Heart right ventricle (tissue), 16 donors: Measurements from ENCODE around the gene FAM200C. TPM values are rescaled to one million over a fixed set of nuclear protein-coding genes. Genes with fewer than 3 reads are reported as not detected.

Source experiments
- ATAC-seq, 8 donors: fragments of 200-7000 bp; cut with Tn5 transposase; one replicate each; pipeline ENCODE4 v1.9.1; 2020; ENCODE audit warnings: mild to moderate bottlenecking in 8 of 8, moderate library complexity in 8 of 8, moderate number of reproducible peaks in 1 of 8
- DNase-seq, 2 donors: peaks; one replicate each; pipeline ENCODE4 v3.0.0-alpha.2; 2020
- H3K27ac ChIP-seq, 10 donors: fragments of 200-600 bp; sonication (generic) in 2 of 10; one replicate each; pipeline versions ENCODE4 v1.5.0 to v1.8.0; 2020 to 2022; ENCODE audit warnings: mild to moderate bottlenecking in 3 of 10
- H3K27me3 ChIP-seq, 7 donors: fragments of 200-600 bp; one replicate each; pipeline ENCODE4 v1.8.0; 2021 to 2022; ENCODE audit warnings: mild to moderate bottlenecking in 2 of 7
- H3K36me3 ChIP-seq, 9 donors: fragments of 200-600 bp; sonication (generic) in 1 of 9; one replicate each; pipeline versions ENCODE4 v1.5.0 to v1.8.0; 2020 to 2022; ENCODE audit warnings: mild to moderate bottlenecking in 2 of 9
- H3K4me1 ChIP-seq, 9 donors: fragments of 200-600 bp; sonication (generic) in 1 of 9; one replicate each; pipeline versions ENCODE4 v1.5.0 to v1.8.0; 2020 to 2022; ENCODE audit warnings: mild to moderate bottlenecking in 4 of 9
- H3K4me3 ChIP-seq, 10 donors: fragments of 200-600 bp; sonication (generic) in 2 of 10; one replicate each; pipeline versions ENCODE4 v1.5.0 to v1.8.0; 2020 to 2022; ENCODE audit warnings: mild to moderate bottlenecking in 7 of 10, moderate library complexity in 2 of 10
- H3K9me3 ChIP-seq, 11 donors: fragments of 200-600 bp in 10 of 11; sonication (generic) in 2 of 11; one replicate each; pipeline versions ENCODE4 v1.5.0 to v1.8.0; 2013 to 2022; ENCODE audit warnings: mild to moderate bottlenecking in 2 of 11, control low read depth in 1 of 11, moderate library complexity in 1 of 11
- WGBS, 2 donors: extraction: QIAGEN DNeasy Blood & Tissue Kit; methylation state at CpG; one replicate each; pipeline ENCODE4 v1.1.7; 2013; ENCODE audit warnings: inconsistent platforms in 1 of 2; 5-methylcytosine and 5-hydroxymethylcytosine counted together
- intact Hi-C, 10 donors: fragments of 100-400 bp; cut with DNase I; formaldehyde crosslinking; loops; one replicate each; pipeline versions ENCODE4 v1.11.1 to v1.14.2; 2022
- polyA plus RNA-seq, 2 donors: library from polyadenylated mRNA; stranded (reverse); fragments of 200-250 nt; gene quantifications; one replicate each; pipeline ENCODE4 v1.2.3, GENCODE V29; 2013
- total RNA-seq, 10 donors: library from RNA; stranded (reverse); fragmentation: NEBNext Ultra II Directional in 3 of 10; extraction: Animal tissue kit (Norgen Biotek cat#: 25700) in 3 of 10; gene quantifications; one replicate each; pipeline versions ENCODE4 v1.2.1 to v1.2.4, GENCODE V29; 2021 to 2023
- TF ChIP-seq, protein P1 (sequence below), 9 donors: fragments of 200-600 bp; sonication (generic) in 2 of 9; IDR thresholded peaks; one replicate each; pipeline versions ENCODE4 v1.5.0 to v1.8.0; 2021 to 2022; ENCODE audit warnings: antibody characterized with exemption in 9 of 9, mild to moderate bottlenecking in 5 of 9, moderate library complexity in 1 of 9
- donor health status: Arrhythmogenic right ventricular cardiomyopathy.
- donor health status: ischemic (EF 13 %, LVEDD 7.1; RV severe dilation, severe dysfunction).
- donor health status: healthy with polysubstance abuse.
- donor health status: DM: no; HTN: yes; CAD: no.
- donor health status: DM: no; HTN: no; CAD: no.
- donor health status: ischemic (EF 25% LVEDD 6.9; RV normal size, moderate dysfunction).
- donor health status: ischemic (EF 25% LVEDD 5.7; RV mildly dilated, moderate dysfunction).
- donor health status: healthy.
- donor health status: DM: yes; HTN: yes; CAD: no.
- donor health status: Ischemic cardiomyopathy.
- donor health status: ischemic (EF 35%, LVEDD 5.7; RV mildly dilated, moderate dysfunction).
- donor health status: nonischemic (EF 11% LVEDD 7.7; RV severe dilation, severe dysfunction).
- donor health status: DM: yes; HTN: yes; CAD: no.
- donor health status: PGD.
- donor health status: ischemic (EF 29% LVEDD 5.4; RV normal size, mild dysfunction).
- donor health status: nonischemic (EF 23%, LVEDD 6.1; RV moderate dilation, normal function).

FAM200C gene
- total and polyA plus RNA-seq, 12 donors: 1.7 to 8.6 (median 3.6) TPM

DNA sequence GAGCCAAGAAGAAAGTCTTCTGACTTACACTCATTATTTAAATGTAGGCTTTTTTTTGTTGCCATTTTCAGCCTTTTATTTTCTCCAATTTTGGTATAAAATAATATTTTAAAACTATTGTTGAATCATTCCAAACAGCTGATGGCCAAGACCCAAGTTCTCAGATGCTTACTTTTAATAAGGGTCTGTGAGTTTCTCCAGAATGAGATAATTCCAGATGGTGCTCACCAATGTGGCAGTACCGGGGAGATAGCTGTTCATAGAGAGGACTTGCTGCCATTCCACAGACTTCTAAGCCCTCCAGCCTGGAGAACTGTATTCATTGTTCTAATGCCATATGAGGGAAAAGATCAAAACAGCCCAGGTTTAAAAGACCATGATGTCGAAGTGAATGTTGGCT lies 24.2 kb downstream of the FAM200C start:
- TF ChIP-seq, protein P1, sequence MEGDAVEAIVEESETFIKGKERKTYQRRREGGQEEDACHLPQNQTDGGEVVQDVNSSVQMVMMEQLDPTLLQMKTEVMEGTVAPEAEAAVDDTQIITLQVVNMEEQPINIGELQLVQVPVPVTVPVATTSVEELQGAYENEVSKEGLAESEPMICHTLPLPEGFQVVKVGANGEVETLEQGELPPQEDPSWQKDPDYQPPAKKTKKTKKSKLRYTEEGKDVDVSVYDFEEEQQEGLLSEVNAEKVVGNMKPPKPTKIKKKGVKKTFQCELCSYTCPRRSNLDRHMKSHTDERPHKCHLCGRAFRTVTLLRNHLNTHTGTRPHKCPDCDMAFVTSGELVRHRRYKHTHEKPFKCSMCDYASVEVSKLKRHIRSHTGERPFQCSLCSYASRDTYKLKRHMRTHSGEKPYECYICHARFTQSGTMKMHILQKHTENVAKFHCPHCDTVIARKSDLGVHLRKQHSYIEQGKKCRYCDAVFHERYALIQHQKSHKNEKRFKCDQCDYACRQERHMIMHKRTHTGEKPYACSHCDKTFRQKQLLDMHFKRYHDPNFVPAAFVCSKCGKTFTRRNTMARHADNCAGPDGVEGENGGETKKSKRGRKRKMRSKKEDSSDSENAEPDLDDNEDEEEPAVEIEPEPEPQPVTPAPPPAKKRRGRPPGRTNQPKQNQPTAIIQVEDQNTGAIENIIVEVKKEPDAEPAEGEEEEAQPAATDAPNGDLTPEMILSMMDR (IDR thresholded peaks at IDR 0.05): no peak
- 70 to 72% methylated on average over 2 of the region's 2 CpGs for WGBS, 2 donors
- intact Hi-C loops: no loop called here
- Histone ChIP-seq H3K4me1 (peaks cover 0 to 10% (median 1%) of the 10 kb centered on the region in 9 donors), H3K4me3 (no peak overlapping the region), H3K27ac (no peak overlapping the region), H3K36me3 (no peaks in the 10 kb centered on the region), H3K27me3 (peaks cover 0 to 32% (median 0%) of the 10 kb centered on the region in 7 donors), H3K9me3 (no peaks in the 10 kb centered on the region)
- ATAC-seq (no peak), DNase-seq (no peak)

DNA sequence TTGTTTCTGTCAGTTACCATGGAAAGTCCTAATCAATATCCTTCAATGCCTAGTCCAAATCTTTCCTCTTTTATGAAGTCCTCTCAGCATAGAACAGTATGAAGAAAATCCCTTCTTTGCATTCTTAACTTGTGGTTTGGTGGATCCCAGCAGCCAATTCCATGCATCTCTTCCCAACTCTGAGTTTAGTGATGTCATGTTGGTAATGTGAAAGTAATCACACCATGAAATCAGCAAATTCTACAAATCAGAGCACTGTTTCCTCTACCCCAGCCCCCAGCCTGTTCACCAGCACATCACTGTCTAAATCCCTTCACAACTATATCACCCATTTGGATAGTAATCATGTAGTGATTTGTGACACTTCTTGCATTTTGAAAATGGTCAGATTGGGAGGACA lies 24.7 kb downstream of the FAM200C start:
- no peak overlapping the region for H3K27ac ChIP-seq
- peaks cover 0 to 15% (median 6%) of the 10 kb centered on the region in 9 donors for H3K4me1 ChIP-seq
- ATAC-seq (no peak), DNase-seq (no peak)
- no peaks in the 10 kb centered on the region for H3K36me3 ChIP-seq
- H3K27me3 ChIP-seq: peaks cover 0 to 37% (median 0%) of the 10 kb centered on the region in 7 donors
- intact Hi-C loops: no loop called here
- no peak overlapping the region for H3K4me3 ChIP-seq
- H3K9me3 ChIP-seq: no peaks in the 10 kb centered on the region
- TF ChIP-seq, protein P1 (IDR thresholded peaks at IDR 0.05): no peak

DNA sequence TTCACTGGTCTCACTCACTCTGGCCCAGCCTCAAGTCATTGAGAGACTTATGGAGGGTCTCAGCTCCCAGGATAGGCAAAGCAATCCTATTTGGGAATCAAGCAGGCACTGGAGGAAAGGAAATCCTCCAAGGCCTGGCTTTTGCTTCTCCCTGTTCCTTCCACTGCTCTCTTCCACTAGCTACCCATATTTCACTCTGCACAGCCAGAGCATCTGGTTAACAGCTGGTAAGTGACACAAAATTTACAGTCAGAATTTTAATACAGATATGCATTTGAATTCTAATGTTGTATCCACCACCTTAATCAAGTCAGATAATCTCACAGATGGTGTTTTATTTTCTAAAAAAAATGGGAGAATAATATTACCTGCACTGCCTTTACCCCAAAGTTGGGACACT lies 28.6 kb downstream of the FAM200C start:
- Histone ChIP-seq H3K4me3 (no peak overlapping the region), H3K4me1 (peaks cover 0 to 23% (median 12%) of the 10 kb centered on the region in 9 donors), H3K9me3 (no peaks in the 10 kb centered on the region), H3K36me3 (no peaks in the 10 kb centered on the region), H3K27ac (no peak overlapping the region), H3K27me3 (peaks cover 0 to 52% (median 0%) of the 10 kb centered on the region in 7 donors)
- TF ChIP-seq, protein P1 (IDR thresholded peaks at IDR 0.05): no peak
- no peak for DNase-seq
- intact Hi-C loops: no loop called here
- ATAC-seq: no peak

DNA sequence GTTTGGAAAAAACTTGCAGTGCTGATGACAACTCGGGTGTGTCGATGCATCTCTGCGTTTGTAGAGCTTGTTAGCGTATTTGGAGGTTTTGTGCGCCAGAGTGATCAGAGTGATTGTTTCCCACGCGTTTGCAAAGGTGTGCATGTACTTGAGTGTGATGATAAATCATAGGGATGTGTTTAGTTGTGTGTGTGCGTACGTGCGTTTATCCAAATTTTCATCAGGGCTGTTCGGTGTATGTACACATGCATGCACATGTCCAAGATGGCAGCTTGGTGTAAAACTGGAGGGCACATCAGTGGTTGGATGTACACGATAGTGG lies 29.2 kb downstream of the FAM200C start:
- TF ChIP-seq, protein P1 (IDR thresholded peaks at IDR 0.05): no peak
- Histone ChIP-seq H3K4me1 (peaks cover 0 to 23% (median 12%) of the 10 kb centered on the region in 9 donors), H3K9me3 (no peaks in the 10 kb centered on the region), H3K27ac (peak overlapping the region in 4 of 10 donors; percentile 66 to 78 (median 72)), H3K4me3 (peak overlapping the region; percentile 50 to 85 (median 76)), H3K36me3 (no peaks in the 10 kb centered on the region), H3K27me3 (peaks cover 0 to 52% (median 0%) of the 10 kb centered on the region in 7 donors)
- no peak for DNase-seq
- peak in 2 of 8 donors; percentile 10 for ATAC-seq
- WGBS, 2 donors: 29 to 35% methylated on average over 12 of the region's 12 CpGs
- intact Hi-C loops: no loop called here
